Thoracic aorta (tissue), 2 donors: Measurements from ENCODE around the gene CPSF4L. TPM values are rescaled to one million over a fixed set of nuclear protein-coding genes. Genes with fewer than 3 reads are reported as not detected.

Experiments used
- ATAC-seq: fragments of 150-250 bp; one replicate; pipeline ENCODE4 v1.8.0; 2017; ENCODE audit warnings: low read depth; ENCODE audit not compliant: insufficient number of reproducible peaks, low FRiP score
- DNase-seq: peaks from one replicate; pipeline ENCODE4 v3.0.0-alpha.2; 2020; ENCODE audit warnings: low spot score
- H3K27ac ChIP-seq, 2 donors: fragments of 200-600 bp; sonication (generic); 1 replicate in 1 of 2; 2 replicates in 1 of 2; pipeline ENCODE4 v1.5.1; 2016; ENCODE audit warnings: mild to moderate bottlenecking in 2 of 2, moderate library complexity in 2 of 2
- H3K27me3 ChIP-seq: fragments of 200-600 bp; sonication (generic); replicated peaks from 2 replicates; pipeline ENCODE4 v1.6.0; 2016; ENCODE audit warnings: mild to moderate bottlenecking; ENCODE audit not compliant: insufficient read depth
- H3K36me3 ChIP-seq: fragments of 200-600 bp; sonication (generic); one replicate; pipeline ENCODE4 v1.5.1; 2016
- H3K4me1 ChIP-seq, 2 donors: fragments of 200-600 bp; sonication (generic); 1 replicate in 1 of 2; 2 replicates in 1 of 2; pipeline versions ENCODE4 v1.5.1 to v1.6.0; 2016; ENCODE audit warnings: low read depth in 2 of 2, mild to moderate bottlenecking in 1 of 2; ENCODE audit not compliant: control insufficient read depth in 1 of 2
- H3K4me3 ChIP-seq: fragments of 200-600 bp; sonication (generic); 2 replicates; pipeline ENCODE4 v1.5.1; 2016; ENCODE audit warnings: mild to moderate bottlenecking
- H3K9me3 ChIP-seq: fragments of 200-600 bp; sonication (generic); 2 replicates; pipeline ENCODE4 v1.5.1; 2016
- total RNA-seq, 2 donors: library from RNA; depleted of rRNA; stranded (reverse); fragments of >200 nt; gene quantifications; one replicate each; pipeline versions ENCODE4 v1.1.0 to v1.2.3, GENCODE V29; 2016
- TF ChIP-seq, protein P1 (sequence below): fragments of 200-600 bp; sonication (generic); IDR thresholded peaks from one replicate; pipeline ENCODE4 v1.5.1; 2019; ENCODE audit warnings: antibody characterized with exemption

The CPSF4L gene
- total RNA-seq, 2 donors from 2014 or later, result not detected

DNA sequence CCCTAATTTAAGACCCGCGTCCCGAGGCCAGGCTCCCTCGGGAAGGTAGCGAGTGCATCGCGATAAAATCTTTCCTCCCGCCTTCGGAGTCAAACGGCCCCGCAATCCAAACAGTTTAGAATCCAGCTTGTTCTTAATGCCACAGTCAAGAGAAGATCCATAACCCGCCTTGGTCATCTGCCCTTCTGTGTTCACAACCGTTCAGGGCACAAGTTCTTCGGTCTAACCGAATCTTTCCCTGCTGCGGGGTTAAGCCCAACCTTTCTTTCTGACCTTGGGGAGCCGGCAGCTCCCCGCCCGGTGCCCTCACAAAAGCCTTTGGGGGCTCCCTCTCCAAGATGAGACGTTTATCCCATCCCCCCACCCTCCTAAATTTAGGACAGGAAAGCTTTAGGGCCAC lies 30.3 kb downstream of the CPSF4L start:
- TF ChIP-seq, protein P1, sequence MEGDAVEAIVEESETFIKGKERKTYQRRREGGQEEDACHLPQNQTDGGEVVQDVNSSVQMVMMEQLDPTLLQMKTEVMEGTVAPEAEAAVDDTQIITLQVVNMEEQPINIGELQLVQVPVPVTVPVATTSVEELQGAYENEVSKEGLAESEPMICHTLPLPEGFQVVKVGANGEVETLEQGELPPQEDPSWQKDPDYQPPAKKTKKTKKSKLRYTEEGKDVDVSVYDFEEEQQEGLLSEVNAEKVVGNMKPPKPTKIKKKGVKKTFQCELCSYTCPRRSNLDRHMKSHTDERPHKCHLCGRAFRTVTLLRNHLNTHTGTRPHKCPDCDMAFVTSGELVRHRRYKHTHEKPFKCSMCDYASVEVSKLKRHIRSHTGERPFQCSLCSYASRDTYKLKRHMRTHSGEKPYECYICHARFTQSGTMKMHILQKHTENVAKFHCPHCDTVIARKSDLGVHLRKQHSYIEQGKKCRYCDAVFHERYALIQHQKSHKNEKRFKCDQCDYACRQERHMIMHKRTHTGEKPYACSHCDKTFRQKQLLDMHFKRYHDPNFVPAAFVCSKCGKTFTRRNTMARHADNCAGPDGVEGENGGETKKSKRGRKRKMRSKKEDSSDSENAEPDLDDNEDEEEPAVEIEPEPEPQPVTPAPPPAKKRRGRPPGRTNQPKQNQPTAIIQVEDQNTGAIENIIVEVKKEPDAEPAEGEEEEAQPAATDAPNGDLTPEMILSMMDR, result no peak
- peaks cover 10% of the 10 kb centered on the region for H3K36me3 ChIP-seq
- no peaks in the 10 kb centered on the region for H3K9me3 ChIP-seq
- H3K27me3 ChIP-seq, result no peaks in the 10 kb centered on the region
- DNase-seq, result no peak
- ATAC-seq, result no peak
- peak overlapping the region; percentile 62 to 83 for H3K27ac ChIP-seq
- H3K4me1 ChIP-seq, result peaks cover 16 to 52% of the 10 kb centered on the region in 2 donors
- peak overlapping the region; percentile 90 for H3K4me3 ChIP-seq

DNA sequence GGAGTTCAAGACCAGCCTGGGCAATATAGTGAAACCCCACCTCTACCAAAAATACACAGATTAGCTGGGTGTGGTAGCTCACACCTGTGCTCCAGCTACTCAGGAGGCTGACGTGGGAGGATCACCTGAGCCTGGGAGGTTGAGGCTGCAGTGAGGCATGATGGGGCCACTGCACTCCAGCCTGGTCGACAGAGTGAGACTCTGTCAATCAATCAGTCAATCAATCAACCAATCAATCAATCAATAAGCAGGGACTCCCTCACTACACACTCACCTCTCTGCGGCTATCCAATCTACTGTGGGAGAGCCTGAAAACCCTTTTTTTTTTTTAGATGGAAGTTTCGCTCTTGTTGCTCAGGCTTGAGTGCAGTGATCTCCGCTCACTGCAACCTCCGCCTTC lies 31.6 kb downstream of the CPSF4L start:
- no peaks in the 10 kb centered on the region for H3K27me3 ChIP-seq
- DNase-seq (no peak), ATAC-seq (no peak)
- H3K9me3 ChIP-seq, result no peaks in the 10 kb centered on the region
- no peak overlapping the region for H3K4me3 ChIP-seq
- H3K36me3 ChIP-seq, result no peaks in the 10 kb centered on the region
- TF ChIP-seq, protein P1, result no peak
- H3K27ac ChIP-seq, result no peak overlapping the region
- H3K4me1 ChIP-seq, result peaks cover 16 to 52% of the 10 kb centered on the region in 2 donors

DNA sequence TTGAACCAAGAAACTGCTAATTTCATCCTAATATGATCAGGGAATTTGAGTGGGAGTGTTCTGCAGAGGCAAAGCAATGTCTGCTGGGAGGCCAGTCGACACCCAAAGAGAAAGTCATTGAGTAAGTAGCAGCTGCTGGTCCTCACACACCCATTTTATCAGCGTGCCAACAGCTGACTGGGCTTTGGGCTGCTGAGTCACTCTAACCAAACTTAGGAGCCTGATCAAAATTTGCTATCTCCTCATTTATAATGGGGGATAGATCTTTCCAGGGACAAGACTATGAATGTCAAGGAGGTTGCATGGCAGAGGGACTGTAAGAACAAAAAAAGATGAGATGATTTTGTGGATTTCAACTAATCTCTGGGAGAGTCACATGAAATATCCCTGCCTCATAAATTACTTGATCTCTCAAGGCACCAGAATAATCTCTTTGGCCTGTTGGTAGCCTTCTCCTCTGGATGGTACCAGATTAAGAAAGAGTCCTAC lies 32.9 kb downstream of the CPSF4L start:
- peak; percentile 38 for DNase-seq
- peak; percentile 55 for ATAC-seq
- no peaks in the 10 kb centered on the region for H3K36me3 ChIP-seq
- peak overlapping the region; percentile 22 to 37 for H3K27ac ChIP-seq
- no peaks in the 10 kb centered on the region for H3K27me3 ChIP-seq
- TF ChIP-seq, protein P1, result no peak
- H3K4me1 ChIP-seq, result peaks cover 12 to 50% of the 10 kb centered on the region in 2 donors
- H3K4me3 ChIP-seq, result no peak overlapping the region
- H3K9me3 ChIP-seq, result no peaks in the 10 kb centered on the region

DNA sequence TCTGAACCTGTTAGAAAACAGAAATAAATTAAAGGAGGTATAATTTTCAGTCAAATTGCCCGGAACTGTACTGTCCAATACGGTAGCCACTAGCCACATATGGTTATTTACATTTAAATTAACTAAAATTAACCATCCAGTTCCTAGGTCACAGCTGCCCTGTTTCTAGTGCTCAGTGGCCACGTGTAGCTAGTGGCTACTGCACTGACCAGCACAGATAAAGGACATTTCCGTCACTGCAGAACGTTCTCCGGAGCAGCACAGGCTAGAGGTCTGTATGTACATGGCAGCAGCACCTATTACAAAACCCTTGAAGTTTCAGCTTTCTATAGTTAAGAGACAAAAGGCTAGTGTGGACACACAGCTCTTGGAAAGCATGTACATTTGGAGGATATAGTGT lies 33.7 kb downstream of the CPSF4L start:
- ATAC-seq (no peak), DNase-seq (no peak)
- Histone ChIP-seq H3K4me1 (peaks cover 9 to 42% of the 10 kb centered on the region in 2 donors), H3K27me3 (no peaks in the 10 kb centered on the region), H3K9me3 (no peaks in the 10 kb centered on the region), H3K4me3 (no peak overlapping the region), H3K36me3 (no peaks in the 10 kb centered on the region), H3K27ac (no peak overlapping the region)
- TF ChIP-seq, protein P1, result no peak

DNA sequence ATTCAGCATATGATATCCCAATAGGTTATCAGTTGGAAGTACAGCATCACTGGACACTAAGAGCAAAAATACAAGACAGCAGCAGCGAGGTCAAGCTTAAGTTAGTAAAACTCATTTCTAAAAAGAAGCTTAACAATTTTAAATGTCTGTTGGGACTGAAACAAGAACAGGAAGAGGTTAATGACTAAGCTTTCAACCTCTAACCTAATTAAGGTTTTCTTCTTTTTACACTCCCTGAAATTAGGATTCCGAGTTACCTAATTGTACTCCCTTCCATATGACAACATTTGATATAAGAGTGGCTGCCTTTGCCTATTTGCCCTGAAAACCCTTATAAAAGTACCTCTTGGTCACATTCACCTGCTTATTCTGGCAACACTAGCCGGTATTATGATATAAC lies 34.3 kb downstream of the CPSF4L start:
- TF ChIP-seq, protein P1, result no peak
- H3K27me3 ChIP-seq, result no peaks in the 10 kb centered on the region
- no peak overlapping the region for H3K4me3 ChIP-seq
- DNase-seq (no peak), ATAC-seq (no peak)
- H3K36me3 ChIP-seq, result no peaks in the 10 kb centered on the region
- H3K27ac ChIP-seq, result no peak overlapping the region
- H3K9me3 ChIP-seq, result no peaks in the 10 kb centered on the region
- peaks cover 9 to 42% of the 10 kb centered on the region in 2 donors for H3K4me1 ChIP-seq
